ENCODE results near the gene C12orf57. TPM values are rescaled to one million over a fixed set of nuclear protein-coding genes. Genes with fewer than 3 reads are reported as not detected.

C12orf57 gene
- total RNA-seq, 1 experiment from 2014 or later = 158 TPM

DNA sequence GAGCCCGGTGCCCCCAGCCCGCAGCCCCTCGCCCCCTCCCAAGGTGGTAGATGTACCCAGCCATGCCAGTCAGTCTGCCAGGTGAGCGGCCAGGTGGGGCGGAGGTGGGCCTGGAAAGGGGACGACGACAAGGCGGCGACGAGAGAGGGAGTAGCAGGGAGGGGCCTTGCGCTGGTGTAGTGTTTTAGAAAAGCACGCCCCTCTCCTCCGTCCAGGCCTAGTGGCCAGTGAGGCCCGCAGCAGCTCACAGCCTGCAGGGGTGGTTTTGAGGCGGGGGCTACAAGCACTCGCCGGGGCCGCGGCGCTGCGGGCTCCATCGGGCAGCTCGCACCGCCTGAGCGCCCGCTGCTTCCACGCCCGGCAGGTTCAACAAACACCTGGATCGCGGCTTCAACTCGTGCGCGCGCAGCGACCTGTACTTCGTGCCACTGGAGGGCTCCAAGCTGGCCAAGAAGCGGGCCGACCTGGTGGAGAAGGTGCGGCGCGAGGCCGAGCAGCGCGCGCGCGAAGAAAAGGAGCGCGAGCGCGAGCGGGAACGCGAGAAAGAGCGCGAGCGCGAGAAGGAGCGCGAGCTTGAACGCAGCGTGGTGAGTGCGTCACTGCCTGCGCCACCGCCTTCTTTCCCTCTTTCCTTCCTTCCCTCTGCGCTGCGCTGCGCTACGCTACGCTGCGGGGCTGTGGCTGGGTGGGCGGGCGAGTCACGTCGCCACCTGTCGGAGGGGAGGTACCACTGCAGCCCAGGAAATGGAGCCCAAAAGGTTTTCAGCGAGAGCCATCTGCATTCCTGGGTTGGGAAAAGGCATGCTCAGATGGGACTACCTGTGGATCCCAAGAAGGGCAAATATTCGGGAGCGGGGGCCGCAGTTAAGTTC lies 6.1 kb upstream of the C12orf57 start (continued):
- TF ChIP-seq, protein P1, sequence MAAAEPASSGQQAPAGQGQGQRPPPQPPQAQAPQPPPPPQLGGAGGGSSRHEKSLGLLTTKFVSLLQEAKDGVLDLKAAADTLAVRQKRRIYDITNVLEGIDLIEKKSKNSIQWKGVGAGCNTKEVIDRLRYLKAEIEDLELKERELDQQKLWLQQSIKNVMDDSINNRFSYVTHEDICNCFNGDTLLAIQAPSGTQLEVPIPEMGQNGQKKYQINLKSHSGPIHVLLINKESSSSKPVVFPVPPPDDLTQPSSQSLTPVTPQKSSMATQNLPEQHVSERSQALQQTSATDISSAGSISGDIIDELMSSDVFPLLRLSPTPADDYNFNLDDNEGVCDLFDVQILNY (CRISPR knock-in tag; IDR thresholded peaks at IDR 0.05) = peak; percentile 97
- TF ChIP-seq CBFB (CRISPR knock-in tag; IDR thresholded peaks at IDR 0.05; ENCODE audit: low read depth) (peak; percentile 93), ZNF121 (CRISPR knock-in tag; IDR thresholded peaks at IDR 0.05) (peak; percentile 47; the same call in 1 of the 2 replicates)
- TF ChIP-seq, protein P2, sequence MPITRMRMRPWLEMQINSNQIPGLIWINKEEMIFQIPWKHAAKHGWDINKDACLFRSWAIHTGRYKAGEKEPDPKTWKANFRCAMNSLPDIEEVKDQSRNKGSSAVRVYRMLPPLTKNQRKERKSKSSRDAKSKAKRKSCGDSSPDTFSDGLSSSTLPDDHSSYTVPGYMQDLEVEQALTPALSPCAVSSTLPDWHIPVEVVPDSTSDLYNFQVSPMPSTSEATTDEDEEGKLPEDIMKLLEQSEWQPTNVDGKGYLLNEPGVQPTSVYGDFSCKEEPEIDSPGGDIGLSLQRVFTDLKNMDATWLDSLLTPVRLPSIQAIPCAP (CRISPR knock-in tag; IDR thresholded peaks at IDR 0.05) = peak; percentile 70; the same call in 1 of the 2 replicates
- TF ChIP-seq, protein P3, sequence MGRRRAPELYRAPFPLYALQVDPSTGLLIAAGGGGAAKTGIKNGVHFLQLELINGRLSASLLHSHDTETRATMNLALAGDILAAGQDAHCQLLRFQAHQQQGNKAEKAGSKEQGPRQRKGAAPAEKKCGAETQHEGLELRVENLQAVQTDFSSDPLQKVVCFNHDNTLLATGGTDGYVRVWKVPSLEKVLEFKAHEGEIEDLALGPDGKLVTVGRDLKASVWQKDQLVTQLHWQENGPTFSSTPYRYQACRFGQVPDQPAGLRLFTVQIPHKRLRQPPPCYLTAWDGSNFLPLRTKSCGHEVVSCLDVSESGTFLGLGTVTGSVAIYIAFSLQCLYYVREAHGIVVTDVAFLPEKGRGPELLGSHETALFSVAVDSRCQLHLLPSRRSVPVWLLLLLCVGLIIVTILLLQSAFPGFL (CRISPR knock-in tag; IDR thresholded peaks at IDR 0.05; ENCODE audit: borderline replicate concordance) = peak; percentile 91; the same call in 1 of the 2 replicates

DNA sequence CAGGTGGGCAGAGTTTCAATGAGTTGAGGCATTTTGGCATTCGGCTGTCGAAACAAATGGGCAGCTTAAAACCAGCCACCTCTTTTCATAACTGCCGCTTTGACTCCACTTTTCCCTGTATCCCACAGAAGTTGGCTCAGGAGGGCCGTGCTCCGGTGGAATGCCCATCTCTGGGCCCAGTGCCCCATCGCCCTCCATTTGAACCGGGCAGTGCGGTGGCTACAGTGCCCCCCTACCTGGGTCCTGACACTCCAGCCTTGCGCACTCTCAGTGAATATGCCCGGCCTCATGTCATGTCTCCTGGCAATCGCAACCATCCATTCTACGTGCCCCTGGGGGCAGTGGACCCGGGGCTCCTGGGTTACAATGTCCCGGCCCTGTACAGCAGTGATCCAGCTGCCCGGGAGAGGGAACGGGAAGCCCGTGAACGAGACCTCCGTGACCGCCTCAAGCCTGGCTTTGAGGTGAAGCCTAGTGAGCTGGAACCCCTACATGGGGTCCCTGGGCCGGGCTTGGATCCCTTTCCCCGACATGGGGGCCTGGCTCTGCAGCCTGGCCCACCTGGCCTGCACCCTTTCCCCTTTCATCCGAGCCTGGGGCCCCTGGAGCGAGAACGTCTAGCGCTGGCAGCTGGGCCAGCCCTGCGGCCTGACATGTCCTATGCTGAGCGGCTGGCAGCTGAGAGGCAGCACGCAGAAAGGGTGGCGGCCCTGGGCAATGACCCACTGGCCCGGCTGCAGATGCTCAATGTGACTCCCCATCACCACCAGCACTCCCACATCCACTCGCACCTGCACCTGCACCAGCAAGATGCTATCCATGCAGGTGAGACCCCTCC lies 5.2 kb upstream of the C12orf57 start:
- Mint-ChIP-seq H3K4me3 (peak overlapping the region; percentile 69), H3K4me1 (peaks cover 34% of the 10 kb centered on the region), H3K27me3 (ENCODE audit: low read depth) (no peaks in the 10 kb centered on the region), H3K27ac (peak overlapping the region; percentile 97), H3K36me3 (peaks cover 36% of the 10 kb centered on the region), H3K9me3 (no peaks in the 10 kb centered on the region)
- TF ChIP-seq ELF4 (CRISPR knock-in tag; IDR thresholded peaks at IDR 0.05; ENCODE audit: low read depth) = no peak
- TF ChIP-seq TEAD4 (CRISPR knock-in tag; IDR thresholded peaks at IDR 0.05) = no peak
- TF ChIP-seq, protein P4, sequence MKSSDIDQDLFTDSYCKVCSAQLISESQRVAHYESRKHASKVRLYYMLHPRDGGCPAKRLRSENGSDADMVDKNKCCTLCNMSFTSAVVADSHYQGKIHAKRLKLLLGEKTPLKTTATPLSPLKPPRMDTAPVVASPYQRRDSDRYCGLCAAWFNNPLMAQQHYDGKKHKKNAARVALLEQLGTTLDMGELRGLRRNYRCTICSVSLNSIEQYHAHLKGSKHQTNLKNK (CRISPR knock-in tag; IDR thresholded peaks at IDR 0.05) = 0 out of 2 replicates have a peak, but pooled peaks have one; percentile 44
- TF ChIP-seq ZNF232 (CRISPR knock-in tag; IDR thresholded peaks at IDR 0.05) = no peak
- TF ChIP-seq, protein P5, sequence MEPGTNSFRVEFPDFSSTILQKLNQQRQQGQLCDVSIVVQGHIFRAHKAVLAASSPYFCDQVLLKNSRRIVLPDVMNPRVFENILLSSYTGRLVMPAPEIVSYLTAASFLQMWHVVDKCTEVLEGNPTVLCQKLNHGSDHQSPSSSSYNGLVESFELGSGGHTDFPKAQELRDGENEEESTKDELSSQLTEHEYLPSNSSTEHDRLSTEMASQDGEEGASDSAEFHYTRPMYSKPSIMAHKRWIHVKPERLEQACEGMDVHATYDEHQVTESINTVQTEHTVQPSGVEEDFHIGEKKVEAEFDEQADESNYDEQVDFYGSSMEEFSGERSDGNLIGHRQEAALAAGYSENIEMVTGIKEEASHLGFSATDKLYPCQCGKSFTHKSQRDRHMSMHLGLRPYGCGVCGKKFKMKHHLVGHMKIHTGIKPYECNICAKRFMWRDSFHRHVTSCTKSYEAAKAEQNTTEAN (CRISPR knock-in tag; IDR thresholded peaks at IDR 0.05) = no peak
- TF ChIP-seq, protein P6, sequence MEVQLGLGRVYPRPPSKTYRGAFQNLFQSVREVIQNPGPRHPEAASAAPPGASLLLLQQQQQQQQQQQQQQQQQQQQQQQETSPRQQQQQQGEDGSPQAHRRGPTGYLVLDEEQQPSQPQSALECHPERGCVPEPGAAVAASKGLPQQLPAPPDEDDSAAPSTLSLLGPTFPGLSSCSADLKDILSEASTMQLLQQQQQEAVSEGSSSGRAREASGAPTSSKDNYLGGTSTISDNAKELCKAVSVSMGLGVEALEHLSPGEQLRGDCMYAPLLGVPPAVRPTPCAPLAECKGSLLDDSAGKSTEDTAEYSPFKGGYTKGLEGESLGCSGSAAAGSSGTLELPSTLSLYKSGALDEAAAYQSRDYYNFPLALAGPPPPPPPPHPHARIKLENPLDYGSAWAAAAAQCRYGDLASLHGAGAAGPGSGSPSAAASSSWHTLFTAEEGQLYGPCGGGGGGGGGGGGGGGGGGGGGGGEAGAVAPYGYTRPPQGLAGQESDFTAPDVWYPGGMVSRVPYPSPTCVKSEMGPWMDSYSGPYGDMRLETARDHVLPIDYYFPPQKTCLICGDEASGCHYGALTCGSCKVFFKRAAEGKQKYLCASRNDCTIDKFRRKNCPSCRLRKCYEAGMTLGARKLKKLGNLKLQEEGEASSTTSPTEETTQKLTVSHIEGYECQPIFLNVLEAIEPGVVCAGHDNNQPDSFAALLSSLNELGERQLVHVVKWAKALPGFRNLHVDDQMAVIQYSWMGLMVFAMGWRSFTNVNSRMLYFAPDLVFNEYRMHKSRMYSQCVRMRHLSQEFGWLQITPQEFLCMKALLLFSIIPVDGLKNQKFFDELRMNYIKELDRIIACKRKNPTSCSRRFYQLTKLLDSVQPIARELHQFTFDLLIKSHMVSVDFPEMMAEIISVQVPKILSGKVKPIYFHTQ (CRISPR knock-in tag; IDR thresholded peaks at IDR 0.05) = 0 out of 2 replicates have a peak, but pooled peaks have one; percentile 56
- TF ChIP-seq, protein P7, sequence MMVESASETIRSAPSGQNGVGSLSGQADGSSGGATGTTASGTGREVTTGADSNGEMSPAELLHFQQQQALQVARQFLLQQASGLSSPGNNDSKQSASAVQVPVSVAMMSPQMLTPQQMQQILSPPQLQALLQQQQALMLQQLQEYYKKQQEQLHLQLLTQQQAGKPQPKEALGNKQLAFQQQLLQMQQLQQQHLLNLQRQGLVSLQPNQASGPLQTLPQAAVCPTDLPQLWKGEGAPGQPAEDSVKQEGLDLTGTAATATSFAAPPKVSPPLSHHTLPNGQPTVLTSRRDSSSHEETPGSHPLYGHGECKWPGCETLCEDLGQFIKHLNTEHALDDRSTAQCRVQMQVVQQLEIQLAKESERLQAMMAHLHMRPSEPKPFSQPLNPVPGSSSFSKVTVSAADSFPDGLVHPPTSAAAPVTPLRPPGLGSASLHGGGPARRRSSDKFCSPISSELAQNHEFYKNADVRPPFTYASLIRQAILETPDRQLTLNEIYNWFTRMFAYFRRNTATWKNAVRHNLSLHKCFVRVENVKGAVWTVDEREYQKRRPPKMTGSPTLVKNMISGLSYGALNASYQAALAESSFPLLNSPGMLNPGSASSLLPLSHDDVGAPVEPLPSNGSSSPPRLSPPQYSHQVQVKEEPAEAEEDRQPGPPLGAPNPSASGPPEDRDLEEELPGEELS (CRISPR knock-in tag; IDR thresholded peaks at IDR 0.05) = no peak
- no peak for ATAC-seq
- ChIA-PET CTCF (interaction anchor here (0.9 to 6.9 kb wide), 15 partner anchors 7 to 175 kb away, joined by 3 to 93 read pairs (median 9); partner anchors contain the start of genes ATN1, CDCA3, ENO2 and LPCAT3), POLR2A (interaction anchor here (1.0 to 4.3 kb wide), 12 partner anchors 8 to 173 kb away, joined by 3 to 44 read pairs (median 6); partner anchors contain the start of genes CDCA3, LPCAT3, SPSB2 and USP5)
- no peak for DNase-seq (ENCODE audit: low spot score)
